ENCODE data around the gene NEAT1.

The NEAT1 gene

GRCh38 chr11:65422633-65423515 is at the start of gene NEAT1:
Gene NEAT1, plus strand, starts transcription at chr11:65422798.
- DNase-seq (ENCODE audit: low read depth) = no peak

- no peak for DNase-seq (ENCODE audit: low read depth)
These were observed 48.6 kb upstream of the NEAT1 start for GRCh38 chr11:65373839-65374580.

- DNase-seq (ENCODE audit: low read depth) = no peak
These were observed 47.6 kb upstream of the NEAT1 start for GRCh38 chr11:65375012-65375411.

- DNase-seq (ENCODE audit: low read depth) = no peak
These were observed 46.4 kb upstream of the NEAT1 start for GRCh38 chr11:65376138-65376713.

- no peak for DNase-seq (ENCODE audit: low read depth)
These were observed 45.6 kb upstream of the NEAT1 start for GRCh38 chr11:65377036-65377435.

GRCh38 chr11:65377777-65378176 is 44.8 kb upstream of the NEAT1 start:
- no peak for DNase-seq (ENCODE audit: low read depth)

- DNase-seq (ENCODE audit: low read depth) = no peak
These were observed 44.2 kb upstream of the NEAT1 start for GRCh38 chr11:65378208-65378927.

- no peak for DNase-seq (ENCODE audit: low read depth)
These were observed 43.5 kb upstream of the NEAT1 start for GRCh38 chr11:65378928-65379638.

GRCh38 chr11:65379698-65380459 is 42.7 kb upstream of the NEAT1 start:
- DNase-seq (ENCODE audit: low read depth) = no peak

GRCh38 chr11:65380460-65381119 is 42.0 kb upstream of the NEAT1 start:
- DNase-seq (ENCODE audit: low read depth) = no peak

GRCh38 chr11:65381716-65382032 is 40.9 kb upstream of the NEAT1 start:
- DNase-seq (ENCODE audit: low read depth) = peak; percentile 58

GRCh38 chr11:65382033-65382803 is 40.4 kb upstream of the NEAT1 start, which contains the start of gene SLC25A45:
Gene SLC25A45, minus strand, starts transcription at chr11:65382646. Its CDS starts 695 bp downstream, at chr11:65381951.
- DNase-seq (ENCODE audit: low read depth) = peak; percentile 99

GRCh38 chr11:65382804-65383368 is 39.7 kb upstream of the NEAT1 start:
- no peak for DNase-seq (ENCODE audit: low read depth)

GRCh38 chr11:65383778-65384177 is 38.8 kb upstream of the NEAT1 start:
- DNase-seq (ENCODE audit: low read depth) = no peak

GRCh38 chr11:65384301-65384889 is 38.2 kb upstream of the NEAT1 start:
- no peak for DNase-seq (ENCODE audit: low read depth)

GRCh38 chr11:65386307-65387140 is 36.1 kb upstream of the NEAT1 start, which contains the start of gene FRMD8:
Gene FRMD8, plus strand, starts transcription at chr11:65386637. Its CDS starts 400 bp downstream, at chr11:65387037.
- peak; percentile 48 for DNase-seq (ENCODE audit: low read depth)

GRCh38 chr11:65388731-65389130 is 33.9 kb upstream of the NEAT1 start:
- no peak for DNase-seq (ENCODE audit: low read depth)

All from HS-27A (cell line).